DOHH2 (cell line): ENCODE measurements around the gene GPC5.

Experiments used
- H3F3A ChIP-seq: fragments of 200-600 bp; sonication (generic), shearing (Covaris generic); 2 replicates; pipeline ENCODE4 v1.6.0; 2016; ENCODE audit warnings: antibody characterized with exemption, mild to moderate bottlenecking; ENCODE audit not compliant: control insufficient read depth, insufficient read depth
- H3K27ac ChIP-seq: fragments of 200-600 bp; sonication (generic); 2 replicates; pipeline ENCODE4 v1.5.1; 2014; ENCODE audit warnings: low read depth, mild to moderate bottlenecking, low read length, moderate library complexity
- H3K27me3 ChIP-seq: fragments of 200-600 bp; sonication (generic); 2 replicates; pipeline ENCODE4 v1.6.1; 2014; ENCODE audit warnings: mild to moderate bottlenecking, low read length, mixed read lengths; ENCODE audit not compliant: control insufficient read depth
- H3K36me3 ChIP-seq: fragments of 200-600 bp; sonication (generic); 2 replicates; pipeline ENCODE4 v1.6.1; 2014; ENCODE audit warnings: mild to moderate bottlenecking, low read length, moderate library complexity, mixed read lengths; ENCODE audit not compliant: control insufficient read depth
- H3K4me1 ChIP-seq: fragments of 200-600 bp; sonication (generic); 2 replicates; pipeline ENCODE4 v1.6.1; 2014; ENCODE audit warnings: mild to moderate bottlenecking, low read length, mixed read lengths; ENCODE audit not compliant: control insufficient read depth
- H3K4me2 ChIP-seq: fragments of 200-600 bp; sonication (generic); 2 replicates; pipeline ENCODE4 v1.6.0; 2014; ENCODE audit warnings: mild to moderate bottlenecking, low read length, moderate library complexity
- H3K4me3 ChIP-seq: fragments of 200-600 bp; sonication (generic); 2 replicates; pipeline ENCODE4 v1.5.1; 2014; ENCODE audit warnings: mild to moderate bottlenecking, low read length, mixed read lengths
- H3K79me2 ChIP-seq: fragments of 200-600 bp; sonication (generic); 2 replicates; pipeline ENCODE4 v1.6.1; 2014; ENCODE audit warnings: mild to moderate bottlenecking, low read length, mixed read lengths; ENCODE audit not compliant: control insufficient read depth
- H3K9me2 ChIP-seq: fragments of 200-600 bp; sonication (generic); replicated peaks from 2 replicates; pipeline ENCODE4 v1.6.1; 2014; ENCODE audit warnings: mild to moderate bottlenecking, low read length, mixed read lengths; ENCODE audit not compliant: control insufficient read depth
- H3K9me3 ChIP-seq: fragments of 200-600 bp; sonication (generic); 2 replicates; pipeline ENCODE4 v1.6.1; 2014; ENCODE audit warnings: antibody characterized with exemption, low read length, mixed read lengths; ENCODE audit not compliant: control insufficient read depth, insufficient read depth
- H4K20me1 ChIP-seq: fragments of 200-600 bp; sonication (generic); 2 replicates; pipeline ENCODE4 v1.6.0; 2014; ENCODE audit warnings: low read depth, mild to moderate bottlenecking, antibody characterized with exemption, low read length, moderate library complexity; ENCODE audit not compliant: control insufficient read depth, insufficient read depth
- EZH2phosphoT487 ChIP-seq: fragments of 200-600 bp; sonication (generic); IDR thresholded peaks from 2 replicates; pipeline ENCODE4 v1.6.1; 2017; ENCODE audit warnings: borderline replicate concordance, mild to moderate bottlenecking, antibody characterized with exemption, low read length, moderate library complexity, mixed read lengths
- TF ChIP-seq, protein P1 (sequence below): fragments of 200-600 bp; sonication (generic); IDR thresholded peaks from one replicate; pipeline ENCODE4 v1.5.1; 2014; ENCODE audit warnings: antibody characterized with exemption, mild to moderate bottlenecking, low read depth, low read length; ENCODE audit not compliant: poor library complexity, severe bottlenecking

GPC5 gene

GRCh38 chr13:91470084-91470621, 71.7 kb downstream of the GPC5 start:
- Histone ChIP-seq H3K79me2 (no peaks in the 10 kb centered on the region), H3K9me3 (no peaks in the 10 kb centered on the region), H3K4me3 (no peak overlapping the region), H3K27me3 (no peaks in the 10 kb centered on the region), H3K36me3 (no peaks in the 10 kb centered on the region), H3K4me2 (no peak overlapping the region), H3K4me1 (no peaks in the 10 kb centered on the region), H4K20me1 (no peaks in the 10 kb centered on the region), H3K9me2 (no peaks in the 10 kb centered on the region), H3F3A (no peaks in the 10 kb centered on the region), H3K27ac (no peak overlapping the region)
- TF ChIP-seq, protein P1, sequence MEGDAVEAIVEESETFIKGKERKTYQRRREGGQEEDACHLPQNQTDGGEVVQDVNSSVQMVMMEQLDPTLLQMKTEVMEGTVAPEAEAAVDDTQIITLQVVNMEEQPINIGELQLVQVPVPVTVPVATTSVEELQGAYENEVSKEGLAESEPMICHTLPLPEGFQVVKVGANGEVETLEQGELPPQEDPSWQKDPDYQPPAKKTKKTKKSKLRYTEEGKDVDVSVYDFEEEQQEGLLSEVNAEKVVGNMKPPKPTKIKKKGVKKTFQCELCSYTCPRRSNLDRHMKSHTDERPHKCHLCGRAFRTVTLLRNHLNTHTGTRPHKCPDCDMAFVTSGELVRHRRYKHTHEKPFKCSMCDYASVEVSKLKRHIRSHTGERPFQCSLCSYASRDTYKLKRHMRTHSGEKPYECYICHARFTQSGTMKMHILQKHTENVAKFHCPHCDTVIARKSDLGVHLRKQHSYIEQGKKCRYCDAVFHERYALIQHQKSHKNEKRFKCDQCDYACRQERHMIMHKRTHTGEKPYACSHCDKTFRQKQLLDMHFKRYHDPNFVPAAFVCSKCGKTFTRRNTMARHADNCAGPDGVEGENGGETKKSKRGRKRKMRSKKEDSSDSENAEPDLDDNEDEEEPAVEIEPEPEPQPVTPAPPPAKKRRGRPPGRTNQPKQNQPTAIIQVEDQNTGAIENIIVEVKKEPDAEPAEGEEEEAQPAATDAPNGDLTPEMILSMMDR, result no peak
- no peak for TF ChIP-seq EZH2phosphoT487

GRCh38 chr13:91470681-91471080, 72.3 kb downstream of the GPC5 start:
- Histone ChIP-seq H3K79me2 (no peaks in the 10 kb centered on the region), H3K4me1 (no peaks in the 10 kb centered on the region), H3K9me2 (no peaks in the 10 kb centered on the region), H4K20me1 (no peaks in the 10 kb centered on the region), H3K4me3 (no peak overlapping the region), H3K27me3 (no peaks in the 10 kb centered on the region), H3F3A (no peaks in the 10 kb centered on the region), H3K36me3 (no peaks in the 10 kb centered on the region), H3K4me2 (no peak overlapping the region), H3K9me3 (no peaks in the 10 kb centered on the region), H3K27ac (no peak overlapping the region)
- TF ChIP-seq, protein P1, result no peak
- TF ChIP-seq EZH2phosphoT487, result no peak

DNA sequence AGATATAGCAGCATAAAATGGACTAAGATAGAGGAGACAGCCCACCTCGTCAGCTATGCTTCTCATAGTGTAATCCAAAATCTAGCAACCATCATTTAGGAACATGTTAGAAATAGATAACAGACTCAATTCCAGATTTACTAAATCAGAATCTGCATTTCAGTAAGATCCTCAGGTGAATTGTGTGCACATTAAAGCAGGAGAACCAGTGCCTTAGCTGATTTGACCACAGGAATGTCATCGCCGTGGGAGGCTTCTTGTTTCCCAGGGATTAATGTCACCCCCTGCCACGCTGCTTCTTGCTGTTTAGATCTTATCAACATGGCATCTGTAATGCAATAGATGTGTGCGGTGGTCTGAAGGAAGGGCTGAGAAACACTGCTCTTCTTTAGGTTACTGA, 84.0 kb downstream of the GPC5 start:
- Histone ChIP-seq H3K27ac (no peak overlapping the region), H3K36me3 (no peaks in the 10 kb centered on the region), H3K9me3 (no peaks in the 10 kb centered on the region), H3K27me3 (no peaks in the 10 kb centered on the region), H3K9me2 (no peaks in the 10 kb centered on the region), H3K79me2 (no peaks in the 10 kb centered on the region), H3K4me3 (no peak overlapping the region), H3F3A (no peaks in the 10 kb centered on the region), H3K4me2 (no peak overlapping the region), H4K20me1 (no peaks in the 10 kb centered on the region), H3K4me1 (no peaks in the 10 kb centered on the region)
- TF ChIP-seq, protein P1, result no peak
- TF ChIP-seq EZH2phosphoT487, result no peak
